GM19438 (cell line): ENCODE results near the gene PHC2.

ENCODE experiments used
- ATAC-seq: cut with Tn5 transposase; IDR thresholded peaks from one replicate; pipeline ENCODE4 v1.9.1; 2021; ENCODE audit warnings: low read depth; ENCODE audit not compliant: unreplicated experiment

The PHC2 gene

DNA sequence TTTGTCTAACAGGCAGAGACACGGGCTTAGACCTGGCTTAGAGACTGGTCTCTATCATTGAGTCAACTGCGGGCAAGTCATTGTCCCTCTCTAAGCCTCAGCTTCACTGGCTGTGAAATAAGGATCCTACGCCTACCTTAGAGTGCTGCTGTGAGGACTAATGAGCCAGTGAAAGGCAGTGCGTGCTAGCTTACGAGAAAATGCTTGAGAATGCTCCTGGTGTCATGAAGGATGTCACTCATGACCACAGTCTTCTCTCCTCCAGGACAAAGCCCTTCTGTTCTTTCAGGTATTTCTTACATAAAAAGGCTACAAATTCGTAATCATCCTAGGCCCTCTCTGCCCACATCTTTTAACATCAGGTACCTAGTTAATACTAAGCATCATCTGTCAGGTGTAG, 93.5 kb downstream of the PHC2 start:
- no peak for ATAC-seq

GRCh38 chr1:33336580-33336979, 94.3 kb downstream of the PHC2 start:
- ATAC-seq, result no peak

GRCh38 chr1:33335020-33335419, 95.9 kb downstream of the PHC2 start:
- no peak for ATAC-seq

- ATAC-seq, result no peak
Measured at GRCh38 chr1:33334081-33334552, 96.8 kb downstream of the PHC2 start.

DNA sequence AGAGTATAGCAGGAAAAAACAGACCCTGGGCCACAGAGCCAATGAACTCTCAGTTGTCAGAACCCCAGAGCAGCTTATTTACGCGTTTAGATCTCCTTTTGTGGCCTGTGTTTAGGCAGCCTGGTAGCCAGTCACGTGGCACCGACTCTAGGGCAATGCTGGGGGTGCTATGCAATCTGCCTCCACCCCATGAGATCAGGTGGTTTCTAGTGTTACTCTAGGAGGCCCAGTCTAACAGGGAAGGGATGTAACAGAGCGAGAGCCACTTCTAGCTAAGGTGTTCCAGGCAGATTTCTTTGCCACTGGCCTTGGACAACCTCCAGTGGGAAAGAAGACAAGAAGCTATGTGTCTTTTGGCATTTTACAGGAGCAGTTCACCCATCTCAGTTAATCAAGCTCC, 98.0 kb downstream of the PHC2 start:
- no peak for ATAC-seq

GRCh38 chr1:33332357-33332789, 98.5 kb downstream of the PHC2 start:
- no peak for ATAC-seq

GRCh38 chr1:33331444-33332356, 99.2 kb downstream of the PHC2 start:
- ATAC-seq, result no peak

DNA sequence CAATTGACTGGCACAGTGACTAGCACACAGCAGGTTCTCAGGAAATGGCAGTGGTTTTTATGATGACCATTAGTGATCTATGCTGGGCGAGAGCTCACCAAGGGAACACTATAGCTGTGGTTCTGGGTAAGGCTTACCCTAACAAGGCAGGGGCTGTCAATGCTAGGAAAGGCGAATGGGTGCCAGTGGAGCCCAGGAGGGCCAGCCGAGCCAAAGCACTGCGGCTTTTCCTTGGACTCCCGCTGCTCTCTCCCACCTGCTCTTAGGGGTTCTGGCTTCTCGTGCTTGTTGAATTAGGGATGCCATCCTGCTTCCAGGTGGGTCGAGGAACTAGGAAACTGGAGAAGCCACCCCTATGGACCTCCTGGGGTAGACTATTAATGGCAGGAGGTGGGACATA, 100.0 kb downstream of the PHC2 start:
- no peak for ATAC-seq

DNA sequence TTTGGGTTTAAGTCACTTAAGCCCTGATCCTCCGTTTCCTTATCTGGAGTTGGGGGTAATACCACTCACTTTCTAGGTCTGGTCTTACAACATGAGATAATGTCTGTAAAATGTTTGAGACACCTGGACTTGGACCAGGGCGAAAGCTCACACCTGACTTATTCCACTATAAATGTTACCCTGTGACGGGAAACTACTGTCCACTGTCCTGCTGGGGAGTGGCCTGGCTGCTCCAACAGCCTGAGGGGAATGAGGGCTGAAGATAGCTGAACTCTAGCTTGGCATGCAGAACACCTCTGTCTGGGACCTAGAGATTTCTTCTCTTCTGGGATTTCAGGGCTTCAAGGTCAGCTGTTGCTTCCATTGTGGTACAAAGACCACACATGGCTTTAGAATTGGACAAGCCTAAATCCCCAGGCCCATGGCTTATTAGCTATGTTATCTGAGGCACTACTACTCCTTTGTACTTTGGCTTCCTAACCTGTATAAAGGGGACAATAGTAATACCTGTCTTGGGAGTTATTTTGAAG, 100.5 kb downstream of the PHC2 start:
- no peak for ATAC-seq

DNA sequence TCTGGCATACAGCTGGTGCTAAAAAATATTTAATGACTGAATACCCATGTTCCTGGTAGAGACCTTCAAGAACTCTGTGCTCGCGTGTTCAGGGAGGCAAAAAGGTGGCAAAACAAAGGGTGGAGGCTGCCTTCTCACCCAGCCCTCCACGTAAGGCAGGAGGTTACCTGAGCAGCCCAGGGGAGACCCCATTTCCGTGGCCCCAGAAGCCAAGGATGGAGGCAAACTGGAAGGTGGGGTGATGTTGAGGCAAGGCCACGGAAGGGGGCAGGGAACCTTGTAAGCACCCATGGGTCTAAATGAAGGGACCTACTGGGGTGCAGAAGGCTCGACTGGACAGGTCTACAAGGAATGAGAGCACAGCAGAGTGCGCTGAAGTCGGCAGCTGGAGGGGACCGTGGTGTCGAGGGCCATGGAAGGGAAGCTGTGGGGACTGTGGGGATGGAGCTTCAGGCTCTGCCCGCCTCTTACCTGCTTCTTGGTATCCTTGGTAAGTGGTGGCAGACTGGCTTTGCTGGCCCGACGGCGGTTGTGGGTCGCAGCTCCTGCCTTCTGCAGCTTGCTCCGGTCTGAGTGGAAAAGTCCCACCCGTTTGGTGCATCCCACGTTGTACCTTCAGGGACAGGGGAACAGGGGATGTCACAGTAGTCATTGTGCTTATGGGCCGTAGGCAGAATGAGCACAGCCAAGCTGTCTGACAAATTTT, 101.1 kb downstream of the PHC2 start:
- ATAC-seq, result no peak

GRCh38 chr1:33328817-33329216, 102.1 kb downstream of the PHC2 start:
- ATAC-seq, result no peak

DNA sequence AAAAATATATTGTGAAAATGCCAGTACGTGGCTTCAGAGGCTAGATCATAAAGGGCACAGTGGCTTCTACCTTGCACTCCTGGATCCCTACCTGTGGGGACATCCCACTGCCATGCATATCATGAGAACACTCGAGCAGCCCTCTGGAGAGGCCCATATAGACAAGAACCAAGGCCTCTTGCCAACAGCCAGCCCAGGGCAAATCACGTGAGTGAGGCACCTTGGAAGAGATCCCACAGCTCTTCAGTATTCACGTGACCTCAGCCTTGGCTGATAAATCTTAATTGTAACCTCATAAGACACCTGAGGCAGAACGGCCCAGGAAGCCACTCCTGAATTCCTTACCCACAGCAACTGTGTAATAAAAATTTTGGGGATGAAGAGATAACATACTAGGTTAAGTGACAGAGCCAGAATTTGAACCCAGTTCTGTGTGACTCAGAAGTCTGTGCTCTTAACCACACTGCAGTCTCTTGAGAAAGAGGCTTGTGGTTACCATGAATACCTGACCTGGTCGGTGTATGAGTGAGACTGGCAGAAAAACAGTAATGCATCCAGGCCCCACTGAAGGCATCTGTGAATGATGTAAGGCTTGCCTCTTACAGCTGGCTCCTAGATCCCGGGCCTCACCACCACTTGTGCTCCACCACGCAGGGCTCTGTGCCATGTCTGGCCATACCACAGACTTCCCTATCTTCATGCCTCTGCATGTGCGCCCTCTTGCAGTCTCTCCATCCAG, 103.1 kb downstream of the PHC2 start:
- ATAC-seq, result no peak

- ATAC-seq, result no peak
Measured at GRCh38 chr1:33326785-33327184, 104.1 kb downstream of the PHC2 start.

- no peak for ATAC-seq
Measured at GRCh38 chr1:33324677-33325575, 106.0 kb downstream of the PHC2 start.

GRCh38 chr1:33323663-33324477, 107.0 kb downstream of the PHC2 start:
- ATAC-seq, result no peak

DNA sequence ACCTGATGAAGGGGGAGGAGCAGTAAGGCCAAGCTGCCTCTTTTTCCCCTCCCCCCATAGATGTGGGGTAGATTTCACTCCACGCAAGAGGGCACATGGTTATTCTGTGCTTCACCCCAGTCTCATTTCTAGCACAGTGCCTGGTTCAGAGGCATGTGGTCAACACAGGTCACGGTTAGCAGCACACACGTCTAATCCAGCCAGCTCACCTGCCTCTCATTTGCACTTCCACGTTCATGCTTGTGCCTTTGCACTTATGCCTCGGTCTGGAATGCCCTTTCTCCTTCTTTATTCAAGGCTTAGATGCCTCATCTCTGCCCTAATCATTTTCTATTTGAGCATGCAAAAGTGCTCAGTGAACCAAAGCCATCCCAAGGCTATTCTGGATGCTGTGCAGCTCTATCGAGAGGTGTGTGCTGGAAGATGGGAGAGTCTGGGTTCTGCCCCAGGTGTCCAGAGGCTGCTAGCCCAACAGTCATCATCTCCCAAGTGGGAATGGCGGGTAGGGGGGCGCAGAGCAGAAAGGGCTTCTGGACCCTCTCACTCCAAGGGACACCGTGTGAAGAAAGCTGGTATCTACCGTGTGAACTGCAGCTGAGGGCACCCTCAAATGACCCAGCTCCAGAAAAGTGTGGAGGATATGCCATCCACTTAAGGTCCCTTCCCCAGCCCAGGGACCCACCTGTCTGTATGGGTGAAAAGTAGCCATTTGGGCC, 107.9 kb downstream of the PHC2 start:
- ATAC-seq, result no peak

- no peak for ATAC-seq
Measured at GRCh38 chr1:33322109-33322508, 108.8 kb downstream of the PHC2 start.

DNA sequence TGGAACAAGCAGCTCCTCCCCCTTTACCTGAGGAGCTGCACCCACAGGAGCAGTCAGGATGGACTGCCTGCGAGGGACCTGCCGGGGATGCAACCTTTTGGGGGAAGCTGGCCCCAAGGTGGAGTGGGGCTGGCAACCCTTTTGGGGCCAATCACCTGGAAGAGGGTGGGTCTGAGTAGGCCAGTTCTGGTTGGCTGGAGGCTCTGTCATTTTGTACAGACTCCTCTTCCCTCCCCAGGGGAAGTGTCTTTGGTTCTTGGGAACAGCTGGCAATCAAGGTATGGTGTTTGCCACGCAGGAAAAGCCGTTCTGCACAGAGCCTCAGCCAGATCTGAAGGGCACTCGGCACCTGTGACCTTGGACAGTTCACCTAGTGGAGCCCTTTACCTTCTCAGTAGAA, 109.7 kb downstream of the PHC2 start:
- ATAC-seq, result no peak
